ENCODE data around the gene GADD45GIP1. TPM values are rescaled to one million over a fixed set of nuclear protein-coding genes. Genes with fewer than 3 reads are reported as not detected.
"Not testable (repeated sequence)": the region's sequence is repeated elsewhere in the genome, so short reads cannot be mapped to it uniquely, and the experiment has no call there.

The GADD45GIP1 gene
- total RNA-seq, 2 experiments from 2014 or later, result 31.1 to 36.3 TPM

DNA sequence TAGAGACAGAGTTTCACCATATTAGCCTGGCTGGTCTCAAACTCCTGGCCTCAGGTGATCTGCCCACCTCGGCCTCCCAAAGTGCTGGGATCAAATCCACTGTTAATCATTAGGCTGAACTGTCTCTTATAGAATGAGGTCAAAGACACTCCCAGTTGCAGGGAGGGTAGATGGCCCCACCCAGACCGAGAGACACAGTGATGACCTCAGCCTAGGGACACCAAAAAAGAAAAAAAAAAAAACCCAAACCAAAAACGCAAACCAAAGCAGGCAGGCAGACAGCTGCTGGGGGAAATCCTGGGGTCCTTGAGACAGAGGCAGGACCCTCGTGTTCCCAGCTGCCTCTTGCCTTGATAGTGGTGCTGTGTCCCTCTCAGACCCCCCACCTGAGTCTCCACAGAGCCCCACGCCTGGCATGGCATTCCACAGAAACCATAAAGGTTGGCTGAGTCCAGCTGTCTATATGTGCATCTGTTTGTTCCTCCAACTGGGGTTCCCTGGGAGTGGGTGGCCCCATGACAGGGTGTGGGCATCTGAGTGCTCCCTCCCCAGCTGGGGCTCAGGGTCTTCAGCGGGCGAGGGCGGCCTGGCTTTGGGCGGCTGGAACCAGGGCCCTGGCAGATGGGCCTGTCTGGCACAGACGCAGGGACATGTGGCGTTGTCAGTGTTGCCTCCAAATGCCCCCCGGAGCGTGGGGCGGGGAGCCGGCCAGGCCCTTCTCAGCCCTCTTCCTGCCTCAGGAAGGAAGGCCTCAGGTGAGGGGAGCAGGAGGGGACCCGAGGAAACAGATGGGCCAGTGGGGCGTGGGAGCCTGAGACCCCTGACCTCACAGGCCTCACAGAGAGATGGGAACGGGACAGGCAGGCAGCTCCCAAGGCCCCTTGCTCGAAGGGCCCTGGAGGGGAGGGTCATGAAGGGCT is 17.5 kb upstream of the GADD45GIP1 start:
- H3K4me3 Mint-ChIP-seq, result no peak overlapping the region
- DNase-seq (no peak), ATAC-seq (no peak)
- H3K4me1 Mint-ChIP-seq, result peaks cover 8% of the 10 kb centered on the region
- no peaks in the 10 kb centered on the region for H3K36me3 Mint-ChIP-seq (ENCODE audit: low read depth)
- H3K27me3 Mint-ChIP-seq, result peaks cover 7% of the 10 kb centered on the region
- intact Hi-C loops (cut with DNase I, micrococcal nuclease), result loop anchor here (5.0 kb wide), 4 partner anchors 58 to 613 kb away; no protein-coding TSS in a partner anchor
- ChIA-PET POLR2A (interaction anchor here (1.6 kb wide), 1 partner anchor 9 kb away, joined by 5 read pairs; no protein-coding TSS in a partner anchor), CTCF (interaction anchor here (1.8 to 6.2 kb wide), 2 partner anchors 9 to 120 kb away, joined by 10 to 98 read pairs; no protein-coding TSS in a partner anchor)
- H3K27ac Mint-ChIP-seq, result no peak overlapping the region
- H3K9me3 Mint-ChIP-seq (ENCODE audit: low read depth), result no peaks in the 10 kb centered on the region

DNA sequence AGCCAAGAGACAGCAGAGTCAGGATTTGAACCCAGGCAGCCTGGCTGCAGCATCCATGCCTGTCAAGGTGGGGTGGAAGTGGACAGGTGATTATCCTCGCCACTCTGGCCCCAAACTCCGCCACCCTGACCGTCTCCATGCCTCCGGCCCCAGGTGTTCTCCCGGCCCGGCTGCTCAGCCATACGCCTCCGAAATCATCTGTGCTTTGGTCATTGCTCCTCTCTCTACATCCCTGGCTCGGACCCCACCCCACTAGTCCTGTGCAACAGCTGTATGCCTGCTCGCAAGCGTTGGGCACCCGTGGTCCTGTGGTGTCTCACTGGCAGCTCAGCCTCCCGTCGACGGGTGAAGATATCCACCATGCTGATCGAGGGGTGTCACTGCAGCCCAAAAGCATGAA is 16.2 kb upstream of the GADD45GIP1 start:
- intact Hi-C loops (cut with DNase I, micrococcal nuclease), result no loop called here
- Mint-ChIP-seq H3K27ac (no peak overlapping the region), H3K4me1 (peaks cover 8% of the 10 kb centered on the region), H3K36me3 (ENCODE audit: low read depth) (no peaks in the 10 kb centered on the region), H3K27me3 (peaks cover 7% of the 10 kb centered on the region), H3K9me3 (ENCODE audit: low read depth) (no peaks in the 10 kb centered on the region), H3K4me3 (no peak overlapping the region)
- no peak for ATAC-seq
- no peak for DNase-seq
- ChIA-PET CTCF (interaction anchor here (0.6 to 0.8 kb wide), 2 partner anchors 8 to 96 kb away, joined by 3 to 4 read pairs; no protein-coding TSS in a partner anchor), POLR2A (interaction anchor here (0.6 kb wide), 1 partner anchor 559 kb away, joined by 3 read pairs; no protein-coding TSS in a partner anchor)

- DNase-seq, result no peak
- POLR2A ChIA-PET, result no interaction called here
- Mint-ChIP-seq H3K27ac (no peak overlapping the region), H3K4me3 (no peak overlapping the region), H3K4me1 (peaks cover 10% of the 10 kb centered on the region), H3K27me3 (no peaks in the 10 kb centered on the region), H3K9me3 (ENCODE audit: low read depth) (no peaks in the 10 kb centered on the region), H3K36me3 (ENCODE audit: low read depth) (no peaks in the 10 kb centered on the region)
- intact Hi-C loops (cut with DNase I, micrococcal nuclease), result no loop called here
- CTCF ChIA-PET, result interaction anchor here (1.0 kb wide), 1 partner anchor 7 kb away, joined by 3 read pairs; no protein-coding TSS in a partner anchor
- ATAC-seq, result no peak
Measured at GRCh38 chr19:12970070-12970820, 13.2 kb upstream of the GADD45GIP1 start.

DNA sequence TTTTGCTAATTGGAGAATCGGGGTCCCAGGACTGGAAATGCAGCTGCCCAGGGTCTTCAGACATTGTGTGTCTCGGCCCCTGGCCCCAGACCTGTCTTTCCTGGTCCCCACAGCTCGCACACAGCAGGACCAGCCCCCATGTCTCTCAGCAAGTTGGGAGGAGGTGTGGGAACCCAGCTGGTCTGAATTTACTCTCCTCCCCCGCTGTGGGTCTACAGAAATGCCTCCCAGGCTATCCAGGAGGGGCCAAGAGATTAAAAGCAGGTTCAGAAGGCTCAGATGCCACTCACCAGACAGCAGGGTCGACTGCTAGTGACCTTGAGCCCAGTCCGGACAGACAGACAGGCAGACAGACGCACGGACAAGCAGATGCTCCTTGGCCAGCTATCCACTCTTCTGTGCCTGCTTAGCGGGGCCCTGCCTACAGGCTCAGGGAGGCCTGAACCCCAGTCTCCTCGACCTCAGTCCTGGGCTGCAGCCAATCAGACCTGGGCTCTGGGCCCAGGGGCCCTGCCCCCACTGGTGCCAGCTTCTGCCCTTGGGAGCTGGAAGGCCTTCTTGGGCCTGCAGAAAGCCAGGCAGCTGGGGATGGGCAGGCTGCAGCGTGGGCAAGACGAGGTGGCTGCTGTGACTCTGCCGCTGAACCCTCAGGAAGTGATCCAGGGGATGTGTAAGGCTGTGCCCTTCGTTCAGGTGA is 12.4 kb upstream of the GADD45GIP1 start, which contains the start of gene DAND5:
Gene DAND5 (plus strand): TSS at position 285 of the 697 bp plus-strand sequence. CDS start 85 bp downstream, at position 370.
- H3K9me3 Mint-ChIP-seq (ENCODE audit: low read depth), result no peaks in the 10 kb centered on the region
- peaks cover 15% of the 10 kb centered on the region for H3K4me1 Mint-ChIP-seq
- H3K27me3 Mint-ChIP-seq, result no peaks in the 10 kb centered on the region
- ATAC-seq, result no peak
- POLR2A ChIA-PET, result no interaction called here
- intact Hi-C loops (cut with DNase I, micrococcal nuclease), result no loop called here
- CTCF ChIA-PET, result interaction anchor here (0.8 to 1.0 kb wide), 2 partner anchors 8 to 125 kb away, joined by 3 to 4 read pairs; no protein-coding TSS in a partner anchor
- no peaks in the 10 kb centered on the region for H3K36me3 Mint-ChIP-seq (ENCODE audit: low read depth)
- H3K4me3 Mint-ChIP-seq, result no peak within 1 kb of the TSS
- no peak within 1 kb of the TSS for H3K27ac Mint-ChIP-seq
- no peak for DNase-seq

DNA sequence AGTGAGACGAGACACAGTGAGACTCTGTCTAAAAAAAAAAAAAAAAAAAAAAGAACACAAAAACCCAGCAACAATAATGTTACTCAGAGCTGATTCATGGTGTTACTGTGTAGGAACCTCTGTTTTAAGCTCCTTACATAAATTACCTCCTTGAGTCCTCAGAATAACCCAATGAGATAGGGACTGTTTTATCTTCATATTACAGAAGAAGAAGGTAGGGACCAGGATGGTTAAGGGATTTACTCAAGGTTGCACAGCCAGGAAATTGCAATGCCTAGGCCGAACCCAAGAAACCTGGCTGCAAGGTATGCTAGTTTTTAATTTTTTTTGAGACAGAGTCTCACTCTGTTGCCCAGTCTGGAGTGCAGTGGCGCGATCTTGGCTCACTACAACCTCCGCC is 10.9 kb upstream of the GADD45GIP1 start:
- no peaks in the 10 kb centered on the region for H3K9me3 Mint-ChIP-seq (ENCODE audit: low read depth)
- ATAC-seq (no peak), DNase-seq (no peak)
- no peak overlapping the region for H3K4me3 Mint-ChIP-seq
- POLR2A ChIA-PET, result interaction anchor here (0.5 to 0.7 kb wide), 2 partner anchors 13 to 75 kb away, joined by 3 to 10 read pairs; no protein-coding TSS in a partner anchor
- H3K4me1 Mint-ChIP-seq, result peaks cover 15% of the 10 kb centered on the region
- no peak overlapping the region for H3K27ac Mint-ChIP-seq
- no peaks in the 10 kb centered on the region for H3K36me3 Mint-ChIP-seq (ENCODE audit: low read depth)
- intact Hi-C loops (cut with DNase I, micrococcal nuclease), result no loop called here
- CTCF ChIA-PET, result interaction anchor here (0.6 to 3.4 kb wide), 7 partner anchors 10 to 1748 kb away, joined by 3 to 61 read pairs (median 4); no protein-coding TSS in a partner anchor
- no peaks in the 10 kb centered on the region for H3K27me3 Mint-ChIP-seq

- no peak for ATAC-seq
- H3K4me1 Mint-ChIP-seq, result peaks cover 15% of the 10 kb centered on the region
- peak overlapping the region; percentile 73 for H3K4me3 Mint-ChIP-seq
- H3K36me3 Mint-ChIP-seq (ENCODE audit: low read depth), result no peaks in the 10 kb centered on the region
- peak overlapping the region; percentile 58 for H3K27ac Mint-ChIP-seq
- ChIA-PET POLR2A (interaction anchor here (0.6 to 1.2 kb wide), 7 partner anchors 10 to 166 kb away, joined by 3 to 5 read pairs (median 3); no protein-coding TSS in a partner anchor), CTCF (interaction anchor here (0.6 to 3.4 kb wide), 68 partner anchors 7 to 1106 kb away, joined by 3 to 61 read pairs (median 4); partner anchors contain the start of genes CALR, DNASE2, FARSA and GADD45GIP1)
- intact Hi-C loops (cut with DNase I, micrococcal nuclease), result loop anchor here (1.0 to 2.0 kb wide), 5 partner anchors 18 to 128 kb away; partner anchors contain the start of genes FARSA (in 1 of the 2) and GCDH (in 1 of the 2)
- H3K27me3 Mint-ChIP-seq, result no peaks in the 10 kb centered on the region
- no peak for DNase-seq
- no peaks in the 10 kb centered on the region for H3K9me3 Mint-ChIP-seq (ENCODE audit: low read depth)
Measured at GRCh38 chr19:12965812-12966135, 8.8 kb upstream of the GADD45GIP1 start.

- ATAC-seq, result peak; percentile 92
- no peaks in the 10 kb centered on the region for H3K9me3 Mint-ChIP-seq (ENCODE audit: low read depth)
- H3K36me3 Mint-ChIP-seq (ENCODE audit: low read depth), result no peaks in the 10 kb centered on the region
- ChIA-PET POLR2A (interaction anchor here (0.6 to 1.2 kb wide), 8 partner anchors 9 to 271 kb away, joined by 3 to 5 read pairs (median 3); no protein-coding TSS in a partner anchor), CTCF (interaction anchor here (0.6 to 3.4 kb wide), 70 partner anchors 8 to 1107 kb away, joined by 3 to 61 read pairs (median 4); partner anchors contain the start of genes CALR, DNASE2, FARSA and GADD45GIP1)
- no peaks in the 10 kb centered on the region for H3K27me3 Mint-ChIP-seq
- H3K4me3 Mint-ChIP-seq, result peak overlapping the region; percentile 73
- peaks cover 11% of the 10 kb centered on the region for H3K4me1 Mint-ChIP-seq
- intact Hi-C loops (cut with DNase I, micrococcal nuclease), result loop anchor here (1.0 to 2.0 kb wide), 5 partner anchors 18 to 128 kb away; partner anchors contain the start of genes FARSA (in 1 of the 2) and GCDH (in 1 of the 2)
- H3K27ac Mint-ChIP-seq, result peak overlapping the region; percentile 89
- DNase-seq, result peak; percentile 91
Measured at GRCh38 chr19:12965017-12965811, 8.2 kb upstream of the GADD45GIP1 start.

DNA sequence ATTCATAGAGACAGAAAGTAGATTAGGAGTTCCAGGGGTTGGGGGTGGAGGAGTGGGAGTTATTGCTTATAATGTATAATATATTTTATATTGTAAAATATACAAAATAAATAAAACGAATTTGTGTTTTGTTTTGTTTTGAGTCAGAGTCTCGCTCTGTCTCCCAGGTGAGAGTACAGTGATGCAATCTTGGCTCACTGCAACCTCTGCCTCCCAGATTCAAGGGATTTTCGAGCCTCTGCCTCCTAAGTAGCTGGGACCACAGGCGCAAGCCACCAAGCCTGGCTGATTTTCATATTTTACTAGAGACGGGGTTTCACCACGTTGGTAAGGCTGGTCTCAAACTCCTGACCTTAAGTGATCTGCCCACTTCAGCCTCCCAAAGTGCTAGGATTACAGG is 2.5 kb upstream of the GADD45GIP1 start:
- intact Hi-C loops (cut with DNase I, micrococcal nuclease), result no loop called here
- H3K4me3 Mint-ChIP-seq, result no peak overlapping the region
- DNase-seq, result no peak
- no peak overlapping the region for H3K27ac Mint-ChIP-seq
- ATAC-seq, result no peak
- H3K4me1 Mint-ChIP-seq, result peaks cover 18% of the 10 kb centered on the region
- no peaks in the 10 kb centered on the region for H3K27me3 Mint-ChIP-seq
- CTCF ChIA-PET, result interaction anchor here (0.8 kb wide), 1 partner anchor 135 kb away, joined by 3 read pairs; no protein-coding TSS in a partner anchor
- POLR2A ChIA-PET, result no interaction called here
- no peaks in the 10 kb centered on the region for H3K9me3 Mint-ChIP-seq (ENCODE audit: low read depth)
- peaks cover 20% of the 10 kb centered on the region for H3K36me3 Mint-ChIP-seq (ENCODE audit: low read depth)

DNA sequence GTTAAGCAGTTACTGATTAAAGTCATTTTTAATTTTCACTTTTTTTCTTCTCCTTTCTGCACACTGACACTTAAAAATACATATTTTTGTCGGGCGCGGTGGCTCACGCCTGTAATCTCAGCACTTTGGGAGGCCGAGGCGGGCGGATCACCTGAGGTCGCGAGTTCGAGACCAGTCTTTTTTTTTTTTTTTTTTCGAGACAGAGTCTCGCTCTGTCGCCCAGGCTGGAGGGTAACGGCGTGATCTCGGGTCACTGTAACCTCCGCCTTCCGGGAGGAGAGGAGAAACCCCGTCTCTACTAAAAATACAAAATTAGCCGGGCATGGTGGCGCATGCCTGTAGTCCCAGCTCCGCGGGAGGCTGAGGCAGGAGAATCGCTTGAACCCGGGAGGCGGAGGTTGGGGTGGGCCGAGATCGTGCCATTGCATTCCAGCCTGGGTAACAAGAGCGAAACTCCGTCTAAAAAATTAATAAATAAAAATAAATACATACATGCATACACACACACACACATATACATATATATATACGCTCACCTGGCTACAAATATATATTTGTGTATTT is 448 bp upstream of the GADD45GIP1 start:
- H3K9me3 Mint-ChIP-seq (ENCODE audit: low read depth), result not testable (repeated sequence)
- peaks cover 37% of the 10 kb centered on the region for H3K36me3 Mint-ChIP-seq (ENCODE audit: low read depth)

More for the DNA sequence above, 448 bp upstream of the GADD45GIP1 start:
- H3K27me3 Mint-ChIP-seq, POLR2A ChIA-PET, DNase-seq: not testable (repeated sequence)
- H3K4me3 Mint-ChIP-seq, result peak overlapping the region; percentile 91
- CTCF ChIA-PET, result interaction anchor here (1.4 to 5.4 kb wide), 2 partner anchors 8 to 137 kb away, joined by 4 to 38 read pairs; no protein-coding TSS in a partner anchor
- H3K27ac Mint-ChIP-seq, result peak overlapping the region; percentile 97
- peak; percentile 10 for ATAC-seq
- intact Hi-C loops (cut with DNase I, micrococcal nuclease), result loop anchor here (1.0 to 2.0 kb wide), 5 partner anchors 19 to 66 kb away; partner anchors contain the start of genes SYCE2 (in 2 of the 2), CALR (in 1 of the 2), FARSA (in 1 of the 2) and GCDH (in 1 of the 2)
- H3K4me1 Mint-ChIP-seq, result peaks cover 30% of the 10 kb centered on the region

Measured in activated CD4-positive, alpha-beta T cell treated with anti-CD3 and anti-CD28 coated beads for 36 hours (primary cell).